HG03521 (cell line): Measurements from ENCODE around the gene CERS1.
A peak's percentile ranks its signal among the peaks of the same experiment; 100 is the strongest.

Experiments
- ATAC-seq: cut with Tn5 transposase; IDR thresholded peaks from one replicate; pipeline ENCODE4 v1.9.1; 2021; ENCODE audit warnings: mild to moderate bottlenecking, moderate library complexity; ENCODE audit not compliant: unreplicated experiment

Gene CERS1

GRCh38 chr19:18843960-18844359, 52.0 kb downstream of the CERS1 start:
- no peak for ATAC-seq

DNA sequence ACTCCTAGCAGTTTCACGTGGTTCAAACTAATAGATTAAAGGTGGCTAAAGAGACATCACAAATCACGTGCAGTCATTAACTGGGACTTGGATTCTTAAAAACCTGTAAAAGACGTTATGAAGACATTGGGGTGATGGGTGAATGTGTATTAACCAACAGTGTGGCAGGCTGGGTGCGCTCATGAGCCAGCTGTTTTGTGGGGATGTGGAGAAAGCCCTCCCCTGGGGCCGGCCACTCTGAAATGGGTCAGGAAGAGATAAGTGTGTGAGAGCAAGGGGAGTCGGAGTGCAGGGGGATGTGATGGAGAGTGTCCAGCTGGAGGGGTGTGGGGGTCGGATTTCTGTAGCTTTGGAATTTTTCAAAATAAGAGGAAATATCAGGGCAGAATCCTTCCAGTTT, 53.8 kb downstream of the CERS1 start:
- ATAC-seq, result no peak

GRCh38 chr19:18841400-18841799, 54.6 kb downstream of the CERS1 start:
- ATAC-seq, result no peak

DNA sequence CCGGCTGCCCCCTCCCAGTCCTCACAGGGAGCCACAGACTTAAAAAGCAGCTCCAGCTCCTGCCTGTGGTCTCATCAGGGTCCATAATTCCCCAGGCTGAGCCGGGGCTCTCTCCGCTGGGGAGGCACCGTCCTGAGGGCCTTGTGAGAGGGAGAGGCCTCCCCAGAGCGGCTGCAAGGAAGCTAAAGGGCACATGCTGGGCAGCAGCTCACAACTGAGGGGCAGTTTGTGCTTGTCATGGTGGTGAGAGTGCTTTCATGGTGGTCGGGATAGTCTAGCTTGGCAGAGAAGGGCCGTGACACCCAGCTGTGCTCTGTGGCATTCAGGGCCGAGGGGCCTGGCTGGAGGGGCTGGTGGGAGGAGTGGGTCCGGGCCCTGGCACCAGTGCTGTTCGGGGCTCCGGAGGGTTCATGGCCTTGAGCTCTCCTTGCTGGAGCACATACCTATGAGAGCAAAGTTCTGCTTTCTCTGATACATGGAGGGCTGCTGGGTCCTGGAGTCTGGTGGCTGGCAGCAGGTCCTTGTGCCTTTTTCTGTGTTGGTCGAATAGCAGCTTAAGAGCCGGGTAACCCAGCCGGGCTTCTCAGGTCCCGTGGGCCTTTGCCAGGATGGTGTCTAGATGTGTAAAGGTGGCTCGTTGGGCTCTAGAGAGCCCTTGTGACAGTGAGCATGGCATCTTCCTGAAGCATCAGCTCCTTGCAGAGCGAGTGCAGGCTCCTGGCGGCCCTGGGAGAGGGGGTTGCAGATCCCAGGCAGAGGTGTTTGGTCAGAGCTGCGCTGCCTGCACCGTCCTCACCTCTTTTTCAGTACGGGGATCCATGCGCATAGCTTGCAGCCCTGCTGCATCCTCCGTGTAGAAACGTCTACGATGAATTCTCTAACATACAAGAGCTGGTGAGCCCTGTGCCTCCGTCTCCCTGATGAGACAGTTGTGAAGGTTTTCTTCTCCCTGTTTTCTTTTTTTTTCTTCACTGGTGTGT, 55.4 kb downstream of the CERS1 start:
- ATAC-seq, result no peak

DNA sequence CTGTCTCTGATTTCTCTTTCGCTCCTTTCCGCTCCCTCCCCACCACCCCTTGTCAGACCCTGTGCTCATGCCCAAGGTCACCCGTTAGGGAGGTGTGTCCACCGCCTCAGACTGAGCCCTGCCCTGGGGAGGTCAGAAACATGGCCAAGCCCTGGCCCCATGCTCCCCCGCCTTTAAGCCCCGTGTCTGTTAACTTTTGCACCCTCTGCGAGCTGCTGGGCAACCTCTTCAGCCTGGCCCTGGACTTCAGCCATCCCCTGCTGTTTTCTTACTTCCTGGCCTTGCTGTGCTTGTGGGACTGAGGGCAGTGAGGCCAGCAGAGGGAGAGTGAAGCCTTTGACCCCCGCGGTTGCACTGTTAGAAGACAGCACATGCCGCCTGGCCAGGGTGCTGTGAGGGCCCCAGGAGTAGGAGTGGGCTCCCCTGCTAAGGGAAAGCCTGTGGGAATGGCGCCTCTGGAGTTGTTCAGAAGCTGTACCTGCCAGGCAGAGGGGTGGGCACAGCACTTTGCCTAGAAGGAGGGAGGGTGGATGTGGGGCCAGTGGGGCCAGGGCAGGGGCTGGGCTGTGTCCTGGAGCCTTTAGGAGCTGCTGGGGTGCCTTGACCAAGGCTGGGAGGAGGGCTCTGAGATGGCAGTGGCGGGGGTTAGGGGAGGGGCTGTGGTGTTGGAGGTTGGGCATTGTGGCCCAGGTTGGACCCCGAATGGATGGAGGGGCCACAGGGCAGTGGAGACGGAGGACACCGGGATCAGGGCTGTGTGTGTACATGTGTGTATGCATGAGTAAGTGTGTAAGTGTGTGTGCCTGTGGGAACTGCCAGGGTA, 56.3 kb downstream of the CERS1 start:
- ATAC-seq, result no peak

DNA sequence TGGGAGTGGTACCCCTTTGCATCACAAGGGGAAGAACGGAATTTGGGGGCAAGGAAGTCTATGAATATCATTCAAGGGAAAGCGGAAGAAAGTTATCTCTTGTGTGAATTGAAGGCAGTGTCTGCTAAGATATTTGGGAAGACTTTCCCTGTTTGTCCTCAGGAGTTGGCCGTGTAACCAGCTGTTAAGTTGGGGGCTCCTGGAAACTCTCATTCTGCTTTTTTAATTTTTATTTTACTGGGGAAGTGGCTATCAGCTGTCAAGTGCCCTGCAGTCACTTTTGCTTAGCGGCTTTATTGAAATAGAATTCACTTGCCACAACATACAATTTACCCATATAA, 61.3 kb downstream of the CERS1 start:
- no peak for ATAC-seq

GRCh38 chr19:18833849-18834643, 61.9 kb downstream of the CERS1 start:
- ATAC-seq, result no peak

DNA sequence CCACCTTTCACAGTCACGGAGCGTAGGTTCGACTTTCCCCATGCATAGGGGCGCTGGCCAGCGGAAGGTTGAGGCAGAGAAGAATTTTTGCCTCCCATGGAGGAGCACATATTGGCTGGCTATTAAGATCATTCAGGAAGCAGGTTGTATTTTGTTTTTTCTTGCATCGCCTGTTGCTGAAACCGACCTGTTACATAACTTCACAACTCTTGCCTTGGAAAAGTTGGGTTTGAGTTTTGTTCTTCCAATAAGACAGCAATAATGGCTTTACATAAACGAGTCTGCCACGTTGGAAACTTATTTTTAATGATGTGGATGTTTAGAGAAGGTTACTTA, 62.8 kb downstream of the CERS1 start:
- ATAC-seq, result no peak

- ATAC-seq, result peak; percentile 28
Measured at GRCh38 chr19:18832306-18833140, 63.4 kb downstream of the CERS1 start.

- ATAC-seq, result peak; percentile 78
Measured at GRCh38 chr19:18831524-18832305, 64.2 kb downstream of the CERS1 start, which contains the start of gene UPF1. UPF1 (plus strand) TSS chr19:18831959; CDS start chr19:18832210, 251 bp downstream.

DNA sequence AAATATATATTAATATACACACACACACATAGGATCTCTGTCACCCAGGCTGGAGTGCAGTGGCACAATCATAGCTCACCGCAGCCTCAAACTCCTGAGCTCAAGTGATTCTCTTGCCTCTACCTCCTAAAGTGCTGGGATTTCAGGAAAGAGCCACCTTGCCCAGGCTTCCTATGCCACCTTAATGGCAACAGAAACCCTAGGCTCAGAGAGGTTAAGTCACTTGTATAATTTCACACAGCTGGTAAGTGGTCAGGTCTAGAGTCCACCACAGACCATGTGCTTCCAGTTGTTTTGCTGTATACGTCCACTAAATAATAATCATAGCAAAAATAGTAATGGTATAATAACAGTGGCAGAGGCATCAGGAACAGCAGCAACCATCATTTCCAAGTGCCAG, 65.5 kb downstream of the CERS1 start:
- no peak for ATAC-seq

GRCh38 chr19:18828786-18829185, 67.2 kb downstream of the CERS1 start:
- no peak for ATAC-seq
